Stimulated activated CD8-positive, alpha-beta memory T cell treated with anti-CD3 and anti-CD28 coated beads, Interleukin-7, amount 100 ng/mL, for 48 hours (primary cell): ENCODE measurements around the gene HOXC11.

Source experiments
- DNase-seq, 2 donors: peaks; one replicate each; pipeline ENCODE4 v3.0.0-alpha.2; 2020; ENCODE audit warnings: low read depth in 1 of 2; ENCODE audit errors: extremely low read depth in 1 of 2

The HOXC11 gene

GRCh38 chr12:53956251-53956887, 16.6 kb upstream of the HOXC11 start:
- no peak for DNase-seq

GRCh38 chr12:53956914-53957536, 15.9 kb upstream of the HOXC11 start:
- DNase-seq = no peak

- DNase-seq = no peak
Measured at GRCh38 chr12:53958128-53958527, 14.8 kb upstream of the HOXC11 start.

- no peak for DNase-seq
Measured at GRCh38 chr12:53959314-53959713, 13.6 kb upstream of the HOXC11 start.

GRCh38 chr12:53960187-53961024, 12.5 kb upstream of the HOXC11 start:
- no peak for DNase-seq

GRCh38 chr12:53961025-53961761, 11.7 kb upstream of the HOXC11 start:
- DNase-seq = no peak

- no peak for DNase-seq
Measured at GRCh38 chr12:53963005-53963404, 9.9 kb upstream of the HOXC11 start.

GRCh38 chr12:53963434-53964314, 9.3 kb upstream of the HOXC11 start:
- DNase-seq = no peak

GRCh38 chr12:53964315-53964713, 8.6 kb upstream of the HOXC11 start:
- DNase-seq = no peak

GRCh38 chr12:53965281-53966084, 7.4 kb upstream of the HOXC11 start:
- DNase-seq = no peak

GRCh38 chr12:53966085-53966384, 6.9 kb upstream of the HOXC11 start:
- no peak for DNase-seq

- DNase-seq = no peak
Measured at GRCh38 chr12:53966385-53967133, 6.4 kb upstream of the HOXC11 start.

- no peak for DNase-seq
Measured at GRCh38 chr12:53967421-53967925, 5.5 kb upstream of the HOXC11 start.

- no peak for DNase-seq
Measured at GRCh38 chr12:53968214-53969127, 4.5 kb upstream of the HOXC11 start.

GRCh38 chr12:53969588-53970259, 3.2 kb upstream of the HOXC11 start:
- no peak for DNase-seq

- DNase-seq = no peak
Measured at GRCh38 chr12:53970451-53970850, 2.5 kb upstream of the HOXC11 start.

- no peak for DNase-seq
Measured at GRCh38 chr12:53971129-53971528, 1.8 kb upstream of the HOXC11 start.
